Right ventricle myocardium inferior (tissue), 1 donor: Measurements from ENCODE around the gene ANKZF1. TPM values are rescaled to one million over a fixed set of nuclear protein-coding genes. Genes with fewer than 3 reads are reported as not detected.

Experiments used
- ATAC-seq: fragments of 200-7000 bp; cut with Tn5 transposase; one replicate; pipeline ENCODE4 v1.9.1; 2020; ENCODE audit warnings: mild to moderate bottlenecking, moderate library complexity
- DNase-seq: peaks from one replicate; pipeline ENCODE4 v3.0.0; 2021; ENCODE audit errors: missing footprints
- intact Hi-C: fragments of 100-400 bp; cut with DNase I; formaldehyde crosslinking; loops from one replicate; pipeline ENCODE4 v1.11.0; 2022
- total RNA-seq: library from RNA; stranded (reverse); fragmentation: NEBNext Ultra II Directional; extraction: Animal tissue kit (Norgen Biotek cat#: 25700); gene quantifications from one replicate; pipeline ENCODE4 v1.2.1, GENCODE V29; 2021
- donor health status: DM: no; HTN: yes; CAD: no; lungs with severe emphysema.

ANKZF1 gene
- total RNA-seq, 1 donor from 2014 or later = 26.6 TPM

- intact Hi-C loops = loop anchor here (1.0 to 2.0 kb wide), 3 partner anchors 22 to 73 kb away; partner anchors contain the start of genes ANKZF1, ATG9A, CNPPD1 and DNAJB2
- ATAC-seq = peak; percentile 98
- peak; percentile 98 for DNase-seq
Observed at GRCh38 chr2:219206328-219207133, 23.1 kb upstream of the ANKZF1 start, which contains the start of gene ZFAND2B. TSS of gene ZFAND2B (plus strand) at chr2:219206782. CDS start at chr2:219206988, 206 bp downstream.

- peak; percentile 11 for ATAC-seq
- intact Hi-C loops = loop anchor here (2.0 kb wide), 2 partner anchors 21 to 31 kb away; partner anchors contain the start of genes ANKZF1, ATG9A and CNPPD1
Observed at GRCh38 chr2:219207134-219207883, 22.3 kb upstream of the ANKZF1 start.

GRCh38 chr2:219207884-219208740, 21.5 kb upstream of the ANKZF1 start:
- ATAC-seq (no peak), DNase-seq (no peak)
- intact Hi-C loops = loop anchor here (2.0 kb wide), 2 partner anchors 21 to 31 kb away; partner anchors contain the start of genes ANKZF1, ATG9A and CNPPD1

More at GRCh38 chr2:219207134-219207883, 22.3 kb upstream of the ANKZF1 start:
- no peak for DNase-seq

DNA sequence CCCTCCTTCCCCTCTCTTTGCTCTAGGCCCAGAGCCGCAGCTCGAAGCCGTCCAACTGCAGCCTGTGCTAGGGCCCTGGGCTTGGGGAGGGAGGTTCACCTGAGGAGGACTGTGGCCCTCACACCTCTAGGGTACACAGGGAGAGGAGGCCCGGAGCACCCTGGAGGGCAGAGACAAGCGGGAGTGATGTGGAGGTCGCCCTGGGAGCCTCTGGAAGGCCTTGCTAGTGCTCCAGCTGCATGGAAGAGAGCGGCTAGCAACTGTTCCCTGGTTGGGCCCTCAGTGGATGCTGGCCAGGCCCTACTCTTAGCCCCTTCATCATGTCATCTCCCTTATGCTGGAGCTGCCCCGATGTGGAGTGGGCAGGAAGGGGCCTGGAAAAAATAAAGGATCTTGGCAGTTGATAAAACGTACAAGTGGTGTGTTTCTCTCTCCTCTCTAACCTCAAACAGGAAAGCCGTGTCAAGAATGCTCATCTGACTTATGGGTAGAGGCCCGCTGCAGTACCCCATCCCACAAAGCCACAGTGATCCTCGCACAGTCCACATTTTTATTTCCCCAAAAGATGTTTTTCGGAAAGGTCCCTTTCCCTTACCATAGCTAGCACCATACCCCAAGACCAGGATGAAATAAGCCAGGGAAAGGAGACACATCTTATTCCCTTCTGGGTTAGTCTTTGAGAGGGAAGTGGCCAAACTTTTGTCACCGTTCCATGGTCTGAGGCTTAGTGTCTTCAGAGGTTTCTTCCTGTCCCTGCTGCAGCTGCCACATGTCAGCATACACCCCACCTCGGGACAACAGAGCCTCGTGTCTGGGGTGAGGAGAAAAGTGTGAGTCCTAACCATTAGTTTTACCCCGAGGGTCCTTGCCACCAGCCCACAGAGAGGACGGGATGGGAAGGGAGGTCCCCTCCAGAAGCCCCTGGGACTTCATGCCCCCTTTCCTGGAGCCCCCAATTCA, 20.1 kb upstream of the ANKZF1 start:
- DNase-seq = no peak
- intact Hi-C loops = no loop called here

GRCh38 chr2:219210196-219210885, 19.3 kb upstream of the ANKZF1 start:
- DNase-seq (no peak), ATAC-seq (no peak)
- intact Hi-C loops = no loop called here

More for the DNA sequence above, 20.1 kb upstream of the ANKZF1 start:
- no peak for ATAC-seq

- ATAC-seq (no peak), DNase-seq (no peak)
- intact Hi-C loops = no loop called here
Observed at GRCh38 chr2:219210886-219211362, 18.7 kb upstream of the ANKZF1 start.

GRCh38 chr2:219213026-219213415, 16.6 kb upstream of the ANKZF1 start:
- no peak for ATAC-seq

DNA sequence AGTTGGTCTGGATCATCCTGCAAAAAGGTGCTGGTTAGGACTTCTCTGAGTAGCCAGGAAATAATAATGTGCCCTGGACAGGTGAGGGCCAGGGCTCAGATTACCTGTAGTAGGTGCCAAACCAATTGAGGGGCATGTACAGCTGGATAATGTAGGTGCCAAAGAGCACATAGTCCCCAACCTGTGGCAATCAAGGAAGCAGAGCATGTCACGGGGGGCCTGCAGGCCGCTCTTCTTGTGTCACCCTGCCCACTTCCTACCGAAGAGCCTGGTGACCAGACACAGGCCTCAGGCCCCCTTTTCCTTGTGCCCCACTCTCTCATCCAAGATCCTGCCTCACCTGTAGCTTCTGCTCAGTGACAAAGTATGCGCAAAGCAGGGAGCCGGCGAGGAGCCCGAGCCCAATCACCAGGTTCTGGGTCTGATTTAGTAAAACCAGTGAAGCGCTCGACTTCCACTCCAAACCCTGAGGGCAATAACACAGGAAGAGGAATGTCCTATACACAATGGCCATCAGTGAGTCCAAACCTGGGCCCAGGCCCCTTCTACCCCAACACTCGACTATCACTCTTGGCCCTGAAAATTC, 16.0 kb upstream of the ANKZF1 start:
- ATAC-seq = no peak
- DNase-seq = no peak
- intact Hi-C loops = no loop called here

More at GRCh38 chr2:219213026-219213415, 16.6 kb upstream of the ANKZF1 start:
- intact Hi-C loops = no loop called here
- DNase-seq = no peak

DNA sequence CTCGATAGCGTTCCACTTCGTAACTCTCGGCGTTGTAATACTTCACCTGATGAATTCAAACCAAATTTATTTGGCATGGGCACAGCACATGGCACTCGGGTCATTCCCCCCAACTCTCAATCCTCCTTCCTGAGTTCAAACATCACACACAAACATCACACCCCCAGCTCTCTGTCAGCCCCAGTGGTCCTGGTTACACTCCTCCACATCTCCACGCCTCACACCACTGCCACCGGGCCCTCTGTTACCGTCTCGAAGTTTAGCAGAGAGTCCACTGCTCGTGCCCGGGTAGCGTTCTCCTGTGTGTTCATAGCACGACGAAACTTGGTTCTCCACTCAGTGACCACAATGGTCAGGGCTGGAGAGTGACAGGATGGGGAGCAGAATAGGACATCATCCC, 15.5 kb upstream of the ANKZF1 start:
- intact Hi-C loops = no loop called here
- ATAC-seq (no peak), DNase-seq (no peak)

- ATAC-seq = no peak
- no peak for DNase-seq
- intact Hi-C loops = no loop called here
Observed at GRCh38 chr2:219214786-219215185, 14.8 kb upstream of the ANKZF1 start.

DNA sequence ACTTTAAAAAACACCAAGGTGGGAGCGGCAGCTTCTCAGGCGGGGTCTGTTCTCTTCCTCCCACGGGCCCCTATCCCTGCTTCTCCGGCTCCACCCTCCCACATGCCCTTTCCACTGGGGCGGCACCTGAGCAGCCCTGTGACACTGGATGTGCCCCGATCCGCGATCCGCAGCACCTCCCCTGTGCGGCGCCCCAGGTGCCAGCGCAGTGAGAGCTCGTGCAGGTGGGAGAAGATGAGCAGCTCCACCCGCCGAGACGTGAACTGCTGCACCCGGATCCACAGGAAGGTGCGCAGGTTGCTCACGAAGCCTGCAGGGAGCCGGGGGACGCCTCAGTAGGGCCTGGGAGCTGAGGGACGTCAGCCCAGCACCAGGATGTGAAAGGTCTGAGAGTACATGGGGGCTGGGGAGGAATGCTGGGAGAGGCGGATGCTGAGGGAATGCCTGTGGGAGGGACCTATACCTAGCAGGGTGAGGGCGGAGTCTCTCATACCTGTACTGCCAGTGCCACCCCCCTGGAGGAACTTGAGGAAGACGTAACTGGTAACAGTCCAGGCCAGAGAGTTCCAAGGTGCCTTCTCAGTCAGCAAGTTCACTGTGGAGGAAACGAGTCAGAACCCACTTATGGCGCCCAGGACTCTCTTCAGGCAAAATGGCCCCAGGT, 13.6 kb upstream of the ANKZF1 start:
- DNase-seq = no peak
- intact Hi-C loops = no loop called here
- ATAC-seq = no peak

- DNase-seq = no peak
- no peak for ATAC-seq
- intact Hi-C loops = no loop called here
Observed at GRCh38 chr2:219216535-219216915, 13.1 kb upstream of the ANKZF1 start.

GRCh38 chr2:219218217-219218731, 11.3 kb upstream of the ANKZF1 start:
- intact Hi-C loops = no loop called here
- DNase-seq (peak; percentile 85), ATAC-seq (peak; percentile 36)

DNA sequence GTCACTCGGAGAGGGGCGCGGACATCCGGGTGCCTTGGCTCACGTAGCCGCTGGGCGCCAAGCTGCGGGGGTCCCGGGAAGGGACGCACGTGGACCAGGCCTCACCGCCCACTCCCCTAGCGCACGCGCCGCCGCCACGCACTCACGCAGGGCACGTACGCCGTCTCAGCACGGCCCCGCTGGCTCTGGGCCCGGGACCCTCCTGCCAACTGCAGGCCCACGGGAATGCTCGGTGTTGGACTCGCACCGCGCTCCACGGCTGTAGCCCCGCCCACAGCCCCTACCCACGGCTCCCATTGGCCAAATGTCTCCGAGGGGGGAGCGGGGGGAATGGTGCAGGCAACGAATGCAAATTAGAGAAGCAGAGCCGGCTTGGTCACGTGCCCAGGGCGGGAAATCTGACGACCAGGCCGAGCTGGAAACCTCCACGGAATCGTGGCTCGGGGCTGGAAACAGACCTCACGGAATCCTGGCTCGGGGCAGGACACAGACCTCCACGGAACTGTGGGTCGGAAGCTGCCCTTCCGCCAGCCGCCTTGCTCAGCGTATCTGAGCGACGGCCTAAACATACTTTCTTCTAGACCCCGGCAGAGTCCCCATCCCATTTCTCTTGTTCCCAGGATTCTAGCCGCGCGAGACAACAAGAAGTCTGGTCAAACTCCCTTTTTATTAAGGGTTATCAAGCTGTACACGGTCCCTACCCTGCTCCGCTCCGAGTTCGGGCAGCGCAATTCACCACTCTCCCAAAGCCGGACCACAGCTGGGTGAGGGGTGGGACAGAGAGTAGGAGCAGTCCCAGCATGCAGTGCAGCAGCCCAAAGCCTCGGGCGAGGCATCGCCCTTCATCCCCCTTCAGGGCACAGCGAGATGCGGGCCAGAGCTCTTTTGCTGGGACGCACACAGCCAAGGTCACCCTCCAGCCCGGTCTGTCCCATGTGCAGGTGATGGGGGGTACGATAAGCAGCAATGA, 10.6 kb upstream of the ANKZF1 start, which contains the start of gene ABCB6:
TSS of gene ABCB6 (minus strand) at position 227 of the 970 bp plus-strand sequence. CDS start 285 bp downstream, outside the sequence.
- peak; percentile 97 for DNase-seq
- intact Hi-C loops = no loop called here
- peak; percentile 93 for ATAC-seq
